GM21360 (cell line): ENCODE measurements around the gene TNKS2.
"Not testable (repeated sequence)": the region's sequence is repeated elsewhere in the genome, so short reads cannot be mapped to it uniquely, and the experiment has no call there.

Source experiments
- ATAC-seq: cut with Tn5 transposase; IDR thresholded peaks from one replicate; pipeline ENCODE4 v1.9.1; 2021; ENCODE audit warnings: mild to moderate bottlenecking, moderate library complexity; ENCODE audit not compliant: unreplicated experiment

TNKS2 gene

DNA sequence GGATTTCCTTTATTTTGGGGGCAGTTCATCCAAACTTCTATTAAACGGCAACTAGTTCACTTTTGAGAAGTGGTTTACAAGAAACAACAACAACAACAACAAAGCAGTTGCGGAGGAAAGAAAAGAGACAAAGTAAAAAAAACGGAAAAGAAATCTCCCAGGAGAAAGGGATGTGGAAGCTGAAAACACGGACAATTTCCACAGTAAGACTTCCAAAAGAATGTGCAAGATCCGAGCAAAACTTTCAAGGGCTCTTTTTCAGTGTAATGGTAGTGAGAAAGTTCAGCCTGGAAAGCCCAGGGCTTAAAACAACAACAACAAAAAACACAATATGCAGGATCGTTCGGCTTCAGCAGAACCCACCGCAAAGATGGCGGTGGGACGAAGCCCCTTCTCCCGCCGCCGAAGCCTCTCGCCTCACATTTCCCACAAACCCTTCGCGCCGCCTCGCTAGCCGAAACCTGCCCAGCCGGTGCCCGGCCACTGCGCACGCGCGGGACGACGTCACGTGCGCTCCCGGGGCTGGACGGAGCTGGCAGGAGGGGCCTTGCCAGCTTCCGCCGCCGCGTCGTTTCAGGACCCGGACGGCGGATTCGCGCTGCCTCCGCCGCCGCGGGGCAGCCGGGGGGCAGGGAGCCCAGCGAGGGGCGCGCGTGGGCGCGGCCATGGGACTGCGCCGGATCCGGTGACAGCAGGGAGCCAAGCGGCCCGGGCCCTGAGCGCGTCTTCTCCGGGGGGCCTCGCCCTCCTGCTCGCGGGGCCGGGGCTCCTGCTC lies at the start of gene TNKS2:
TNKS2 (plus strand) TSS at position 553 of the 775 bp plus-strand sequence. CDS start 265 bp downstream, outside the sequence.
- peak; percentile 70 for ATAC-seq

DNA sequence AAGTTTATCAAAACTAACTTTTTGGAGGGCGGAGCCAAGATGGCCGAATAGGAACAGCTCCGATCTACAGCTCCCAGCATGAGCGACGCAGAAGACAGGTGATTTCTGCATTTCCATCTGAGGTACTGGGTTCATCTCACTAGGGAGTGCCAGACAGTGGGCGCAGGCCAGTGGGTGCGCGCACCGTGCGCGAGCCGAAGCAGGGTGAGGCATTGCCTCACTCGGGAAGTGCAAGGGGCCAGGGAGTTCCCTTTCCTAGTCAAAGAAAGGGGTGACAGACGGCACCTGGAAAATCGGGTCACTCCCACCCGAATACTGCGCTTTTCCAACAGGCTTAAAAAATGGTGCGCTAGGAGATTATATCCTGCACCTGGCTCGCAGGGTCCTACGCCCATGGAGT lies 48.6 kb upstream of the TNKS2 start:
- ATAC-seq = not testable (repeated sequence)

DNA sequence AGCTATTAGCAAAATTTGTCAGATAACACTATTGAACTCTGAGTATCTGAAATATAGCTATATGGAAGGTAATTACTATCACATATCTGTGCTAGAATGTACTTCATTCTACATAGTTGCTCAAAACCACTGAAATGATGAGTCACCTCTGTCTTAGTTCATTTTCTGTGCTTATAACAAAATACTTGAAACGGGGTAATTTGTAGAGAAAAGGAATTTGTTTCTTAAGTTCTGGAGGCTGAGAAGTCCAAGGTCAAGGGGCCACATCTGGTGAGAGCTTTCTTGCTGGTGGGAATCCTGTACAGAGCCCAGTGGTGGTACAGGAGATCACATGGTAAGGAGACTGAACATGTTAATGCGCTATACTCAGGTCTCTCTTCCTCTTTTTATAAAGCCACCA lies 41.9 kb upstream of the TNKS2 start:
- ATAC-seq = no peak

DNA sequence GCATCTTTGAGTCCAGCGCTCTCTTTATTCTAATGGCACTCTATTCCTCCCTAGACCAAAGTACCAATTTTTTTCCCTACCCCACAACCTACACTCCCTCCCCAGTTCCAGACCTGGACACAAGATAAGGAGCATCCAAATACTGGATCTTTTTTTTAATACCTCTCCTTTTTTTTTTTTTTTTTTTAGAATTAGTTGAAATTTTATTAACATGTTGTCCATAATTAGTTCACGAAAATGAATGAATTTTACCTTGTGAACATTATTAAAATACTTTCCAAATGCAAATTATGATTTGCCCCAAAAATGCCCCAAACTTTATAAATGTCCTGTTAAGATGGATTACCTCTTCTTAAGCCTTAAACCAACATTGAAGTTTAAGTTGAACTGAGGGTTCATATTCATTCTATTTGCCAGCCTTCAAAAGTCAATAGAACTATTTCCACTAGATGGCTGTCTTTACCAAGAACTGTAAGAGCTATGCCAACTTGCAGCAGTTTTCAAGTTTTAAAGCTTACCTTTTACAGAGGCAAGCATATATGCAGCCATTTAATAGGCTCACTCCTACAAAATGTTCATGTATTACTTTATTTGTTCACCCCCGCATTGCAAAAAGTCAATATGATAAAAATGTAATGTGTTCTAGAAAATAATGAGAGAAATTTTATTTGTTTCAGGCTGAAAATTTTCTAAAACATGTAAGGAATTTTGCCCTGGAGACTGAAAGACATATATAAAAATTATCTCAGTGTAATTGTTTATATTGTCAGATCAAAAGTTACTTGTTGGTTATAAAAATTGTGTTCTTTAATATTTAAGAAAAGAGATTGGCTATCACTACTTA lies 39.7 kb upstream of the TNKS2 start:
- ATAC-seq = no peak

- ATAC-seq = no peak
Measured at GRCh38 chr10:91759581-91759986, 38.6 kb upstream of the TNKS2 start.

DNA sequence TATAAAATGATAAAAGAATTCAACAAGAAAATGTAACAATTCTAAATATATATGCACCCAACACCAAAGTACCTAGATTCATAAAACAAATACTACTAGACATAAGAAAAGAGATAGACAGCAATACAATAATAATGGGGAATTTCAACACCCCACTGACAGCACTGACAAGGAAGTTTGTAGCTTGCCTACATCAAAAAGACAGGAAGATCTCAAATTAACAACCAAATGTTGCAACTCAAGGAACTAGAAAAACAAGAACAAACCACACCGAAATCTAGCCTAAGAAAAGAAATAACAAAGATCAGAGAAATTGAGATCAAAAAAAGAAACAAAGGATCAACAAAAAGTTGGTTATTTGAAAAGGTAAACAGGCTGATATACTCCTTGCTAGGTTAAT lies 36.5 kb upstream of the TNKS2 start:
- ATAC-seq = no peak

GRCh38 chr10:91762878-91763277 lies 35.3 kb upstream of the TNKS2 start:
- no peak for ATAC-seq

- no peak for ATAC-seq
Measured at GRCh38 chr10:91766676-91767075, 31.6 kb upstream of the TNKS2 start.

DNA sequence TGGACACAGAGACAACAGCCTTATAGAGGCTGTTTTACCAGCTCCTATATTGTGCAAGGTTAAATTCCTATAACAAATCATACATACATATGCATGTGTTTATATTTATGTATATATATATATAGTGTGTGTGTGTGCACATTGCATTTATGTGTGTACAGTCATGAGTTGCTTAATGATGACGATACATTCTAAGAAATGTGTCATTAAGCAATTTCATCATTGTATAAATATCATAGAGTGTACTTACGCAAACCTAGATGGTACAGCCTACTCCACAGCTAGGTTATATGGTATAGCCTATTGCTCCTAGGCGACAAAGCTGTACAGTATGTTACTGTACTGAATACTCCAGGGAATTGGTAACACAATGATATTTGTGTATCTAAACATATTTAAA lies 30.1 kb upstream of the TNKS2 start:
- no peak for ATAC-seq

GRCh38 chr10:91771907-91772306 lies 26.3 kb upstream of the TNKS2 start:
- no peak for ATAC-seq

DNA sequence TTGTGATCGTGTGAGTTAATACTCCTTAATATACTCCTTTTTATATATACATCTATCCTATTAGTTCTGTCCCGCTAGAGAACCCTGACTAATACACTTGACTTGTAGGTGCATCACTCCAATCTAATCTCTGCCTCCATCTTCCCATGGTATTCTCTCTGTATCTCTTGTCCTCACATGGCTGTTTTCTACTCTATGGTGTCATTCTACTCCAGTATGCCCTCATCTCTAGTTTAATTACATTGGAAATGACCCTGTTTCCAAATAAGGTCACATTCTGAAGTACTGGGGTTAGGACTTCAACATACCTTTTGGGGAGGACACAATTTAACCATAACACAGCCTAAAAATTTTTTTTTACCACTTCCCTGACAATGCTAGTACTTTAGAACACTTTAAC lies 25.8 kb upstream of the TNKS2 start:
- no peak for ATAC-seq

GRCh38 chr10:91772869-91773268 lies 25.4 kb upstream of the TNKS2 start:
- no peak for ATAC-seq

GRCh38 chr10:91774571-91774970 lies 23.7 kb upstream of the TNKS2 start:
- ATAC-seq = no peak

- ATAC-seq = no peak
Measured at GRCh38 chr10:91775731-91776130, 22.5 kb upstream of the TNKS2 start.

GRCh38 chr10:91776266-91776665 lies 22.0 kb upstream of the TNKS2 start:
- ATAC-seq = no peak

GRCh38 chr10:91778485-91778884 lies 19.7 kb upstream of the TNKS2 start:
- ATAC-seq = no peak

DNA sequence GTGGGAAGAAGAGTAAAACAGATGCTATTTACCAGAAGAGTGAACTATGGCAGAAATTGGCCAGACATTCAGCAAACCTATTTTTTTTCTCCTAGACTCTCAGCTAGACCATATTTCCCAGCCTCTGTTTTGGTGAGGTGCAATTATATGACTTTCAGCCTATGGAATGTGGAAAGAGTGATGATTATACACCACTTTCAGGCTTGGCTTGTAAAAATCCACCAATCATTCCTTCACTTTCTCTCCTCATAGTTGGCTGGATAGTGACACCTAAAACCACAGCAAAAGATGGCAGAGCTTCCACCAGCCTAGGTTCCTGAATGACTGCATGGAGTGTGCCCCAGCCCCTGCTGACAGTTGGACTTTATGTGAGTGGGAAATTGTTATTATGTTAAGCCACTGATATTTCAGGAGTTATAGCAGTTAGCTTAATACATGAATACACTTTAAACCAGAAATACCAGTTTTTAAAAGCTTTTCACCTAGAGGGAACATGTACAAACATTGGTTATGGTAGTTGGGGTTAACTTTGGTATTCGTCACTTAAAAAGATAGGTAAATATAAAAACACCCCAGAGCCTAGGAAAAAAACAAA lies 19.1 kb upstream of the TNKS2 start:
- no peak for ATAC-seq

DNA sequence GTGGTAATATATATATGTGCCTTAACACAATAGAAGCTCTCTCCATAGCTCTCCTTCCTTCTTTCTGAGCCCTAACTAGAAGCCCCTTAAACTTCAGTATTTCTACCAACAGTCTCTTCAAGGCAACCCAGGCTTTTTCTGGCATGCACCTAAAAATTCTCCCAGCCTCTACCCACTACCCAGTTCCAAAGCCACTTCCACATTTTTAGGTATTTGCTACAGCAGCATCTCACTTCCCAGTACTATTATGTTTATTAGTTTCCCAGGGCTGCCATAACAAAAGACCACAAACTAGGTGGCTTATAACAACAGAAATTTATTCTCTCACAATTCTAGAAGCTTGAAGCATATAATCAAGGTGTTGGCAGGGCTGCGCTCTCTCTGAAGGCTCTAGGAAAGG lies 15.7 kb upstream of the TNKS2 start:
- ATAC-seq = no peak

GRCh38 chr10:91785830-91786229 lies 12.4 kb upstream of the TNKS2 start:
- ATAC-seq = no peak

GRCh38 chr10:91787258-91787657 lies 11.0 kb upstream of the TNKS2 start:
- ATAC-seq = no peak

DNA sequence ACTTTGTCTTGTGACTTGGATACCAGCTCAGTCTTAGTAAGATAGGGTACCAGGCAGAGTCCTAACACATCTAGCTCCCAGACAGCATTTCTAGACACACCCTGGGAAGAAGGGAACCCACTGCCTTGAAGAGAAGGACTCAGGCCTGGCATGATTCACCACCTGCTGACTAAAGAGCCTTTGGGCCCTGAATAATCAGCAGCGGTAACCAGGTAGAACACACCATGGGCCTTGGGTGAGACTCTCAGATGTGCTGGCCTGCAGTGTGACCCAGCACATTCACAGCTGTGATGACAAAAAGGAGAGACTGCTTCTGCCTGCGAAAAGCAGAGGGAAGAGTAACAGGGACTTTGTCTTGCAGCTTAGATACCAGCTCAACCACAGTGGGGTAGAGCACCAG lies 10.4 kb upstream of the TNKS2 start:
- ATAC-seq = no peak

DNA sequence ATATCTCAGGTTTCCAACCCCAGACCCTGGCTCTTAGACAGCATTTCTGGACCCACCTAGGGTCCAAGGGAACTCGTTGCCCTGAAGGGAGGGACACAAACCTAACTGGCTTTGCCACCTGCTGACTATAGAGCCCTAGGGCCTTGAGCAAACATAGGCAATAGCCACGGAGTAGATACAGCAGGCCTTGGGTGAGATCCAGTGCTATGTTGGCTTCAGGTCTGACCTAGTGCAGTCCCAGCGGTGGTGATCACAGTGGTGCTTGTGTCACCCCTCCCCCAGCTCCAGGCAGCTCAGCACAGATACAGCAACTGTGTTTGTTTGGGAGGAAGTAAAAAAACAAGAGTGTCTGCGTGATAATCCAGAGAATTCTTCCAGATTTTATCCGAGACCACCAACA lies 9.7 kb upstream of the TNKS2 start:
- no peak for ATAC-seq
